Measurements from ENCODE around the gene FCRL5. TPM values are rescaled to one million over a fixed set of nuclear protein-coding genes. Genes with fewer than 3 reads are reported as not detected.

Gene FCRL5
- total and polyA plus RNA-seq, 8 donors, result 0.37 to 4.8 (median 0.76) TPM; not detected in 3

DNA sequence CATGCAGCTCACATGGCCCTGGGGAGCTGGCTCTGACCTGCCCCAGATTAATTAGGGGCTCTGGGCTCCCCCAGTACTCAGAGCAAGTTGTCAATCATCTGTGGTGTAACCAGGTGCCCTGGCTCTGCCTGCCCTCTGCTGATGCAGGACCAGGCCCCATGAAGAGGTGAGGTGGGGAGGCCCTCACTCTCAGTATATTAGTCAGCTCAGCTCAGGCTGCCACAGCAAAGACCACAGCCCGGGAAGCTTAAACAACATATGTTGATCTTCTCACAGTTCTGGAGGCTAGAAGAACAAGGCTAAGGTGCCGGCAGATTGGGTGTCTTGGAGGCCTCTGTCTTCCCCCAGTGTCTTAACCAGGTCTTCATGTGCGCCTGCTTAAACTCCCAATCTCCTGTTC, 66.5 kb downstream of the FCRL5 start:
- Histone ChIP-seq H3K27ac (no peak overlapping the region), H3K9me3 (no peaks in the 10 kb centered on the region), H3K4me1 (no peaks in the 10 kb centered on the region), H3K27me3 (no peaks in the 10 kb centered on the region), H3K36me3 (no peaks in the 10 kb centered on the region), H3K4me3 (no peak overlapping the region)
- DNase-seq, result no peak
- intact Hi-C loops (cut with DNase I; ENCODE audit: low total_unique reads), result loop anchor here (5.0 to 10.0 kb wide), 2 partner anchors 111 to 288 kb away; no protein-coding TSS in a partner anchor
- 75 to 91% (median 85%) methylated on average over 3 of the region's 3 CpGs for WGBS, 5 donors
- TF ChIP-seq POLR2AphosphoS5 (IDR thresholded peaks at IDR 0.05), result no peak
- no peak for TF ChIP-seq EP300 (IDR thresholded peaks at IDR 0.05)
- TF ChIP-seq POLR2A (IDR thresholded peaks at IDR 0.05), result no peak
- TF ChIP-seq, protein P1, sequence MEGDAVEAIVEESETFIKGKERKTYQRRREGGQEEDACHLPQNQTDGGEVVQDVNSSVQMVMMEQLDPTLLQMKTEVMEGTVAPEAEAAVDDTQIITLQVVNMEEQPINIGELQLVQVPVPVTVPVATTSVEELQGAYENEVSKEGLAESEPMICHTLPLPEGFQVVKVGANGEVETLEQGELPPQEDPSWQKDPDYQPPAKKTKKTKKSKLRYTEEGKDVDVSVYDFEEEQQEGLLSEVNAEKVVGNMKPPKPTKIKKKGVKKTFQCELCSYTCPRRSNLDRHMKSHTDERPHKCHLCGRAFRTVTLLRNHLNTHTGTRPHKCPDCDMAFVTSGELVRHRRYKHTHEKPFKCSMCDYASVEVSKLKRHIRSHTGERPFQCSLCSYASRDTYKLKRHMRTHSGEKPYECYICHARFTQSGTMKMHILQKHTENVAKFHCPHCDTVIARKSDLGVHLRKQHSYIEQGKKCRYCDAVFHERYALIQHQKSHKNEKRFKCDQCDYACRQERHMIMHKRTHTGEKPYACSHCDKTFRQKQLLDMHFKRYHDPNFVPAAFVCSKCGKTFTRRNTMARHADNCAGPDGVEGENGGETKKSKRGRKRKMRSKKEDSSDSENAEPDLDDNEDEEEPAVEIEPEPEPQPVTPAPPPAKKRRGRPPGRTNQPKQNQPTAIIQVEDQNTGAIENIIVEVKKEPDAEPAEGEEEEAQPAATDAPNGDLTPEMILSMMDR (IDR thresholded peaks at IDR 0.05), result no peak

- TF ChIP-seq, protein P1 (IDR thresholded peaks at IDR 0.05), result no peak
- TF ChIP-seq EP300 (IDR thresholded peaks at IDR 0.05) (no peak), POLR2A (IDR thresholded peaks at IDR 0.05) (no peak), POLR2AphosphoS5 (IDR thresholded peaks at IDR 0.05) (no peak)
- Histone ChIP-seq H3K27ac (no peak overlapping the region), H3K4me1 (no peaks in the 10 kb centered on the region), H3K9me3 (no peaks in the 10 kb centered on the region), H3K36me3 (no peaks in the 10 kb centered on the region), H3K4me3 (no peak overlapping the region), H3K27me3 (no peaks in the 10 kb centered on the region)
- intact Hi-C loops (cut with DNase I; ENCODE audit: low total_unique reads), result loop anchor here (10.0 kb wide), 1 partner anchor 110 kb away; no protein-coding TSS in a partner anchor
- DNase-seq, result no peak
Measured at GRCh38 chr1:157484573-157484972, 67.7 kb downstream of the FCRL5 start.

DNA sequence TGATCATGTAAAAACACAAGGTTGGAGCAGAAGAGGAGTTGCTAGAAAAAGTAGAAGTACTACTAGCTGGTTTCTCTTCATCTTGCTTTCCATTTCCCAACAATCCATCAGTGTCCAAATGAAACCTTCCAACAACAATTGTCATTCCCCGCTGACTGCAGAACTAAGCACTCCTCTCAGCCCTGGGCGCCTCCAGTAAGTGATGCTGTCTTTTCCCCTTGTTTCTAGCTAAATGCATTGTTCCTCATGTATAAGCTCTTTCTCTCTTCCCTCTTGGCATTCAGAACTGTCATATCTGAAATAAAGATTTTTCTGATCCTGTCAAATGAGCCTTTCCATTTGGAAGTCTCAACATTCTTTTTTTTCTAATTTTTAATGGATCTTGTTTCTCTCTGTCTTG, 68.7 kb downstream of the FCRL5 start:
- Histone ChIP-seq H3K27me3 (no peaks in the 10 kb centered on the region), H3K4me1 (no peaks in the 10 kb centered on the region), H3K27ac (no peak overlapping the region), H3K9me3 (peaks cover 0 to 8% (median 4%) of the 10 kb centered on the region in 4 donors), H3K4me3 (no peak overlapping the region), H3K36me3 (no peaks in the 10 kb centered on the region)
- no peak for DNase-seq
- intact Hi-C loops (cut with DNase I; ENCODE audit: low total_unique reads), result loop anchor here (10.0 kb wide), 1 partner anchor 109 kb away; no protein-coding TSS in a partner anchor
- TF ChIP-seq POLR2A (IDR thresholded peaks at IDR 0.05), result no peak
- no peak for TF ChIP-seq POLR2AphosphoS5 (IDR thresholded peaks at IDR 0.05)
- TF ChIP-seq, protein P1 (IDR thresholded peaks at IDR 0.05), result no peak
- no peak for TF ChIP-seq EP300 (IDR thresholded peaks at IDR 0.05)
- WGBS, 5 donors, result 67 to 96% (median 88%) methylated on average over 2 of the region's 2 CpGs

DNA sequence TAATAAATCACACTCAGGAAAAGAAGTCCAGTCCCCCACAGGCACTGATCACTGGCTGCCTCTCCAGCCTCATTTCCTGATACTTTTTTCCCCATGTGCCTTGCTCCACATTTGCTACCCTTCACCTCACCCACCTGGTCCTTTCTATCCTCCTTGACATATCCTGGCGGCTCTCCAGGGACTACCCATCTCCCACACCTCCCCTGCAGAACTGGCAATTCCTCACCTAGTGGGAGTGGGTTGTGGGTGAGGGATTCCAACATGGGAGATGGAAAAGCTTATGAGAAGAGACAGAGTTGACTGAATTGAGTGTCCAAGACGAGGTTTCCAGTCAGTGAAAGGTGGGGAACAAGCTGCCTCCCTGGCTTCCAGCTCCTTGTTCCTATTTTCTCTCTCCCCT, 69.6 kb downstream of the FCRL5 start:
- intact Hi-C loops (cut with DNase I; ENCODE audit: low total_unique reads), result loop anchor here (10.0 kb wide), 1 partner anchor 108 kb away; no protein-coding TSS in a partner anchor
- Histone ChIP-seq H3K9me3 (peaks cover 0 to 17% (median 12%) of the 10 kb centered on the region in 4 donors), H3K4me3 (no peak overlapping the region), H3K27me3 (no peaks in the 10 kb centered on the region), H3K27ac (no peak overlapping the region), H3K4me1 (no peaks in the 10 kb centered on the region), H3K36me3 (no peaks in the 10 kb centered on the region)
- TF ChIP-seq EP300 (IDR thresholded peaks at IDR 0.05), result no peak
- TF ChIP-seq POLR2A (IDR thresholded peaks at IDR 0.05), result no peak
- TF ChIP-seq POLR2AphosphoS5 (IDR thresholded peaks at IDR 0.05), result no peak
- TF ChIP-seq, protein P1 (IDR thresholded peaks at IDR 0.05), result no peak
- WGBS, 5 donors, result 42 to 71% (median 58%) methylated on average over 2 of the region's 2 CpGs
- no peak for DNase-seq
